B cell (primary cell): Measurements from ENCODE around the gene UHRF1.

Experiments used
- EZH2 ChIP-seq: IDR thresholded peaks from 2 replicates; pipeline ENCODE4 v1.6.1; 2012; ENCODE audit warnings: borderline replicate concordance, low read depth, mild to moderate bottlenecking, moderate library complexity, low read length; ENCODE audit not compliant: insufficient read depth, poor library complexity, severe bottlenecking
- TF ChIP-seq, protein P1 (sequence below): fragments of 200-600 bp; IDR thresholded peaks from one replicate; pipeline ENCODE4 v1.8.0; 2022; ENCODE audit warnings: antibody characterized with exemption, mild to moderate bottlenecking

DNA sequence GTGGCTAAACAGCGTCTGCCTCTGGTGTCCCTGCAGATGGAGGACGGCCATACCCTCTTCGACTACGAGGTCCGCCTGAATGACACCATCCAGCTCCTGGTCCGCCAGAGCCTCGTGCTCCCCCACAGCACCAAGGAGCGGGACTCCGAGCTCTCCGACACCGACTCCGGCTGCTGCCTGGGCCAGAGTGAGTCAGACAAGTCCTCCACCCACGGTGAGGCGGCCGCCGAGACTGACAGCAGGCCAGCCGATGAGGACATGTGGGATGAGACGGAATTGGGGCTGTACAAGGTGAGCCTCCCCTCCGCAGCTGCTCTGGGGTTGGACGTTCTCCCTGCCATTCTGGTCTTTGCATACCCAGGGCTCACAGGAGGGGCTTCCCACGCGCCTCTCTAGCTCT lies 19.9 kb downstream of the UHRF1 start:
- TF ChIP-seq EZH2: no peak
- TF ChIP-seq, protein P1, sequence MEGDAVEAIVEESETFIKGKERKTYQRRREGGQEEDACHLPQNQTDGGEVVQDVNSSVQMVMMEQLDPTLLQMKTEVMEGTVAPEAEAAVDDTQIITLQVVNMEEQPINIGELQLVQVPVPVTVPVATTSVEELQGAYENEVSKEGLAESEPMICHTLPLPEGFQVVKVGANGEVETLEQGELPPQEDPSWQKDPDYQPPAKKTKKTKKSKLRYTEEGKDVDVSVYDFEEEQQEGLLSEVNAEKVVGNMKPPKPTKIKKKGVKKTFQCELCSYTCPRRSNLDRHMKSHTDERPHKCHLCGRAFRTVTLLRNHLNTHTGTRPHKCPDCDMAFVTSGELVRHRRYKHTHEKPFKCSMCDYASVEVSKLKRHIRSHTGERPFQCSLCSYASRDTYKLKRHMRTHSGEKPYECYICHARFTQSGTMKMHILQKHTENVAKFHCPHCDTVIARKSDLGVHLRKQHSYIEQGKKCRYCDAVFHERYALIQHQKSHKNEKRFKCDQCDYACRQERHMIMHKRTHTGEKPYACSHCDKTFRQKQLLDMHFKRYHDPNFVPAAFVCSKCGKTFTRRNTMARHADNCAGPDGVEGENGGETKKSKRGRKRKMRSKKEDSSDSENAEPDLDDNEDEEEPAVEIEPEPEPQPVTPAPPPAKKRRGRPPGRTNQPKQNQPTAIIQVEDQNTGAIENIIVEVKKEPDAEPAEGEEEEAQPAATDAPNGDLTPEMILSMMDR: no peak
